GM12875 (cell line): ENCODE data around the gene EPHA4.

ENCODE experiments used
- H3K4me3 ChIP-seq: one replicate; pipeline ENCODE4 v1.5.1; 2011; ENCODE audit warnings: low read depth, low read length, control low read depth
- CTCF ChIP-seq: IDR thresholded peaks from 2 replicates; pipeline ENCODE4 v1.5.1; 2011; ENCODE audit warnings: low read depth, mild to moderate bottlenecking, control low read depth, inconsistent platforms, low read length, moderate library complexity, borderline replicate concordance; ENCODE audit not compliant: insufficient read depth

EPHA4 gene

GRCh38 chr2:221573430-221574230, 1.5 kb upstream of the EPHA4 start:
- peak overlapping the region; percentile 24 for H3K4me3 ChIP-seq

DNA sequence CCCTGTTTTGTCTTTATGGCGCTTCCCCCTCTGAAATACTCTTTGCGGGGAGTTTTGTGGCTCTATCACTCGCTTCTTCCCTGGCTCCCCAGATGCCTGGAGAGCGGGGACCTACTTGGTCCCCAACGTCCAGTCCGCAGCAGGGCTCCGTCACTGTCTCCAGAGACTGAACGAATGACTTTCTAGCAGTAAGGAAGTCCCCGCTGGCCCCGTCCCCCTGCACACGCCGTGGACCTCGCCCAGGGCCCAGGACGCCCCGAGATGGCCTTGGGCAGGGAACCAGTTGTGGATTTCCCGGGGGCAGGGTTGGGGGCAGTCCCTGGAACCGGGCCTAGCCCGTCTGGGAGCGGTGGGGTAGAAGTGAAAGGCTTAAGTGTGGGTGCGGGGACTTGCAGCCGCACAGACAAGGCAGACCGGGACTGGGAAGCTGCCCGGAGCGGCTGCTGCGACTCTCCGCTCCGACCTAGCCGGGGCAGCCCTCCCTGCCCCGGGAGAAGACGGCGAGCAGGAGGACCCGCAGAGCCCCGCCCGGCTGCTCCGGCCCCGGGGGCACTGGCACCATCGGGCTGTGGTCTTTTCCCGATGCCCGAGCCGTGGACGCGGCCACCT, 821 bp upstream of the EPHA4 start:
- H3K4me3 ChIP-seq: peak overlapping the region; percentile 24
- TF ChIP-seq CTCF: no peak

More at GRCh38 chr2:221573430-221574230, 1.5 kb upstream of the EPHA4 start:
- TF ChIP-seq CTCF: peak; percentile 95

DNA sequence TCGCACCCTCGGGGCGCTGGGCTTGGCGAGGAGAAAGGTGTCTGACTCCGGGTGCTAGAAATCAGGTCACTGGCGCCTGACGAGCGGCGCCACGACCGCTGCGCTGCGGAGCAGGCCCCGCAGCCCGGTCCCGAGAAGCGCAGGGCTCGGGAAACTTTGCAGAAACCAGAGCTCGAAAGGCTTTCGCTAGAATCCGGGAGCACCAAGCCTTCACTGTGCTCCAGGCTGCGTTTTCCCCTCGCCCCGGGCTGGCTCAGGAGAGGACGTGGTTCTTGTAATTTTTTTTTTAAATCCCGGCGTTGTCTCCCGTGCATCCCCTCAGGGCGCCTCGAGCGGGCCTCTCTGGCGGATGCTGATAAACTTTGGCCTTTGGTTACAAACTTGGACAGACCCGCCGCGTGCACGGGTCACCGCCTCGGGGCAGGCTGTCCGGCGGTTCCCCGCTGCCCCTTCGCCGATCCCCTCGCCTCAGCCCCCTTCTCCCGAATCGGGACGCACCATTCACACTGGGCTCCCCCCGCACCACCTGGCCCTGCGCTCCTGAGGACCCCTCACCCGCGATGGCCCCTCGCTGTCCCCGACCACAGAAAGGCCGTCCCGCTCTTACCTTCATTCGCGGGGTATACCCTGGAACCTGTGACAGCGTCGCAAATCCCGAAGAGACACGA, 419 bp downstream of the EPHA4 start:
- TF ChIP-seq CTCF: no peak
- peak overlapping the region; percentile 26 for H3K4me3 ChIP-seq

GRCh38 chr2:221571025-221571550, 1.0 kb downstream of the EPHA4 start:
- no peak overlapping the region for H3K4me3 ChIP-seq
- TF ChIP-seq CTCF: no peak

DNA sequence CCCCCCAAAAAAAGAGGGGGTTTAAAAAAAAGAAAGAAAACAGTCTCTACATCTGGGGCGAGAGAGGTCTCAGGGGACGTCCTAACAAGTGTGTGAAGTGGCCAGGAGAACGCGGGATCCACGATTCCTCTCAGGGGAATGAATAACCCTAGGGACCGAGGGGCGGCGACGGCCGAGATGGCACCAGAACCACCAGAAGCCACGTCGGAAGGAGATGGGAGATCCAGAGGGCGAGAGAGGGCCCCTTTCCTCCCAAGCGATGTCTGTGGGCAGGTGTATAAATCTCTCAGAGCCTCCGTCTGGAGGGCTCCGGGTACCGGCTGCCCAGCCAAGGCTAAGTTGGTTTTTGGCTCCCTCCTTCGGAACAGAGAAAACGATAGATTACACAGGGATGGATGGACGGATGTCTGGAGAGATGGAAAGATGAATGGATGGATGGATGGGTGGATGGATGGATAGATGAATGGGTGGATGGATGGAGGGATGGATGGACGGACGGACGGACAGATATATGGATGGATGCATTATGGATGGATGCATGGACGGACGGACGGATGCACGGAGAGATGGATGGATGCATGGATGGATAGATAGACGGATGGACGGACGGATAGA, 1.7 kb downstream of the EPHA4 start:
- H3K4me3 ChIP-seq: no peak overlapping the region
- TF ChIP-seq CTCF: no peak

GRCh38 chr2:221569871-221570270, 2.2 kb downstream of the EPHA4 start:
- no peak for TF ChIP-seq CTCF
- H3K4me3 ChIP-seq: no peak overlapping the region
